ENCODE results near the gene PTPRT.

The PTPRT gene

DNA sequence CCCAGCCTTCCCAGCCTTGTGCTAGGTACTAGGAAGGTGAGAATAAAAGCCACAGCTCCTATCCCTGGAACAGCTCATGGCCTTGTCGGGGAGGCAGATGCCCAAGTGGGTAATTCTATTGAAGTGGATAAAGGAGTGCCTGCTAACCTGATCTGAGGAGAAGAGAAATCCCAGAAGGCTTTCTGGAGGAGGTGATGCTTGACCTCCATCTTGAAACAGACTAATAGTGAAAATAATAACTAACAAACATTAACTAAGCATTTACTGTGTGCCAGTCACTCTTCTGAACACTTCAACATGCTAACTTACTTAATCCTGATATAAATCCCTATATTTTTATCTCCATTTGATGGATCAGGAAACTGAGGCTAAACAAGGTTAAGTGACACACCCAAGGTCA, 1078.4 kb downstream of the PTPRT start:
- H3K27ac ChIP-seq (ENCODE audit: low read depth, low read length) = no peak overlapping the region
- no peaks in the 10 kb centered on the region for H3K9me2 ChIP-seq (replicated peaks; ENCODE audit: insufficient read depth, low read length)
- H3K4me3 ChIP-seq (ENCODE audit: insufficient read depth, low read length, poor library complexity, severe bottlenecking) = no peak overlapping the region
- no peaks in the 10 kb centered on the region for H3K79me2 ChIP-seq (ENCODE audit: insufficient read depth, low read length)
- H3K9me3 ChIP-seq (ENCODE audit: insufficient read depth, low read length) = no peaks in the 10 kb centered on the region
- no peak for TF ChIP-seq EZH2phosphoT487 (conservative IDR thresholded peaks at IDR 0.05; ENCODE audit: low read length)
- TF ChIP-seq, protein P1, sequence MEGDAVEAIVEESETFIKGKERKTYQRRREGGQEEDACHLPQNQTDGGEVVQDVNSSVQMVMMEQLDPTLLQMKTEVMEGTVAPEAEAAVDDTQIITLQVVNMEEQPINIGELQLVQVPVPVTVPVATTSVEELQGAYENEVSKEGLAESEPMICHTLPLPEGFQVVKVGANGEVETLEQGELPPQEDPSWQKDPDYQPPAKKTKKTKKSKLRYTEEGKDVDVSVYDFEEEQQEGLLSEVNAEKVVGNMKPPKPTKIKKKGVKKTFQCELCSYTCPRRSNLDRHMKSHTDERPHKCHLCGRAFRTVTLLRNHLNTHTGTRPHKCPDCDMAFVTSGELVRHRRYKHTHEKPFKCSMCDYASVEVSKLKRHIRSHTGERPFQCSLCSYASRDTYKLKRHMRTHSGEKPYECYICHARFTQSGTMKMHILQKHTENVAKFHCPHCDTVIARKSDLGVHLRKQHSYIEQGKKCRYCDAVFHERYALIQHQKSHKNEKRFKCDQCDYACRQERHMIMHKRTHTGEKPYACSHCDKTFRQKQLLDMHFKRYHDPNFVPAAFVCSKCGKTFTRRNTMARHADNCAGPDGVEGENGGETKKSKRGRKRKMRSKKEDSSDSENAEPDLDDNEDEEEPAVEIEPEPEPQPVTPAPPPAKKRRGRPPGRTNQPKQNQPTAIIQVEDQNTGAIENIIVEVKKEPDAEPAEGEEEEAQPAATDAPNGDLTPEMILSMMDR (IDR thresholded peaks at IDR 0.05; ENCODE audit: insufficient read depth, low read length, poor library complexity, severe bottlenecking) = no peak
- no peak overlapping the region for H2AFZ ChIP-seq (ENCODE audit: low read depth, low read length, severe bottlenecking)
- no peaks in the 10 kb centered on the region for H3F3A ChIP-seq (ENCODE audit: insufficient read depth)
- H4K20me1 ChIP-seq (ENCODE audit: low read depth, low read length) = no peaks in the 10 kb centered on the region
- H3K36me3 ChIP-seq (ENCODE audit: low read length) = no peaks in the 10 kb centered on the region
- no peak overlapping the region for H3K4me2 ChIP-seq (ENCODE audit: low read depth, low read length, poor library complexity, severe bottlenecking)
- H3K27me3 ChIP-seq (ENCODE audit: low read length) = no peaks in the 10 kb centered on the region
- no peak overlapping the region for H3K9ac ChIP-seq (ENCODE audit: low read length)

DNA sequence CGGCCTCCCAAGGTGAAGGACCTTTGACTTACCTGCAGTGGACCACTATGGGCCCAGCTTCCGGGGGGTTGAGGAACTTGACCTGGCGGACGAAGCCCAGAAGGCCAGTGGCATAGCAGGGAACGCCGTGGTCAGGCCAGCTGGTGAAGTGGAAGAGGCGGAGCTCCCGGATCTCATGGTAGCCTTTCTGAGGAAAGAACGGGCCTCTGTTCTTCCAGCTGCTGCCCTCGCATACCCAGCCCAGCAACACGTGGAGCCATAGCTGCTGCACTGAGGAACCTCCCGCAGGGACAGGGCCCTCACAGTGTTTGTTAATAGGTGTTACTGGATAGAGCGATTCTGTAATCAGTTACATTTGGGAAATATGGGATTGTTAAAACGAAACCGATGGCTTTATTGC, 1079.4 kb downstream of the PTPRT start:
- H3K9ac ChIP-seq (ENCODE audit: low read length) = no peak overlapping the region
- H3K79me2 ChIP-seq (ENCODE audit: insufficient read depth, low read length) = no peaks in the 10 kb centered on the region
- no peaks in the 10 kb centered on the region for H3K27me3 ChIP-seq (ENCODE audit: low read length)
- TF ChIP-seq EZH2phosphoT487 (conservative IDR thresholded peaks at IDR 0.05; ENCODE audit: low read length) = no peak
- TF ChIP-seq, protein P1 (IDR thresholded peaks at IDR 0.05; ENCODE audit: insufficient read depth, low read length, poor library complexity, severe bottlenecking) = no peak
- H3K4me3 ChIP-seq (ENCODE audit: insufficient read depth, low read length, poor library complexity, severe bottlenecking) = no peak overlapping the region
- H4K20me1 ChIP-seq (ENCODE audit: low read depth, low read length) = no peaks in the 10 kb centered on the region
- H3K27ac ChIP-seq (ENCODE audit: low read depth, low read length) = no peak overlapping the region
- H3K4me2 ChIP-seq (ENCODE audit: low read depth, low read length, poor library complexity, severe bottlenecking) = no peak overlapping the region
- H3K36me3 ChIP-seq (ENCODE audit: low read length) = no peaks in the 10 kb centered on the region
- H3K9me3 ChIP-seq (ENCODE audit: insufficient read depth, low read length) = no peaks in the 10 kb centered on the region
- H2AFZ ChIP-seq (ENCODE audit: low read depth, low read length, severe bottlenecking) = no peak overlapping the region
- H3F3A ChIP-seq (ENCODE audit: insufficient read depth) = no peaks in the 10 kb centered on the region
- no peaks in the 10 kb centered on the region for H3K9me2 ChIP-seq (replicated peaks; ENCODE audit: insufficient read depth, low read length)

DNA sequence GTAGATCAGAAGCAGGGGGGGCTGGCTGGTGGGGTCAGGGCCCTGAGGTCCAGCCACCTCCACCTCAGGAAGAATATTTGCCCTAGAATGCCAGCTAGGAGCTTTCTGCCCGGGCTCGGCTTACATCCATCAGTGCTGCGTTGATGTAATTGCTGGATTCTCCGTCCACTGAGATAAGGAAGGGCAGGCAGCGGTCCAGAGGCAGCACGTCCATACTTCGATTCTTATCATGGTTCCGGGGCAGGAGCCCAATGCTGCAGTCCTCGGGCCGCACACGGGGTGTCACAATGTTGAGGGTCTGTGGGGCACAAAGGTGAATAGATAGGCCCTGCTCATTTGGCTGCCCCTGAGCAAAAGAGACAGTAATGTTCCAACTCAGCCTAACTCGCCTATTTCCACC, 1087.7 kb downstream of the PTPRT start:
- H3K9me3 ChIP-seq (ENCODE audit: insufficient read depth, low read length) = no peaks in the 10 kb centered on the region
- H3K36me3 ChIP-seq (ENCODE audit: low read length) = no peaks in the 10 kb centered on the region
- no peak overlapping the region for H3K9ac ChIP-seq (ENCODE audit: low read length)
- no peak overlapping the region for H2AFZ ChIP-seq (ENCODE audit: low read depth, low read length, severe bottlenecking)
- H3K27ac ChIP-seq (ENCODE audit: low read depth, low read length) = no peak overlapping the region
- H3F3A ChIP-seq (ENCODE audit: insufficient read depth) = no peaks in the 10 kb centered on the region
- no peaks in the 10 kb centered on the region for H3K9me2 ChIP-seq (replicated peaks; ENCODE audit: insufficient read depth, low read length)
- H4K20me1 ChIP-seq (ENCODE audit: low read depth, low read length) = no peaks in the 10 kb centered on the region
- H3K4me2 ChIP-seq (ENCODE audit: low read depth, low read length, poor library complexity, severe bottlenecking) = no peak overlapping the region
- TF ChIP-seq EZH2phosphoT487 (conservative IDR thresholded peaks at IDR 0.05; ENCODE audit: low read length) = no peak
- TF ChIP-seq, protein P1 (IDR thresholded peaks at IDR 0.05; ENCODE audit: insufficient read depth, low read length, poor library complexity, severe bottlenecking) = no peak
- H3K27me3 ChIP-seq (ENCODE audit: low read length) = no peaks in the 10 kb centered on the region
- H3K79me2 ChIP-seq (ENCODE audit: insufficient read depth, low read length) = no peaks in the 10 kb centered on the region
- H3K4me3 ChIP-seq (ENCODE audit: insufficient read depth, low read length, poor library complexity, severe bottlenecking) = no peak overlapping the region

Measured in SU-DHL-6 (cell line).